GM21447 (cell line): ENCODE measurements around the gene VSIG10L.
A peak's percentile ranks its signal among the peaks of the same experiment; 100 is the strongest.

Experiments used
- ATAC-seq: cut with Tn5 transposase; IDR thresholded peaks from one replicate; pipeline ENCODE4 v1.9.1; 2021; ENCODE audit not compliant: unreplicated experiment

The VSIG10L gene

GRCh38 chr19:51341976-51342580 is at the start of gene VSIG10L:
Gene VSIG10L (minus strand): TSS chr19:51342139. CDS start chr19:51342124, 15 bp downstream.
- no peak for ATAC-seq

GRCh38 chr19:51391073-51391611 is 49.2 kb upstream of the VSIG10L start:
- ATAC-seq = no peak

- ATAC-seq = no peak
Measured at GRCh38 chr19:51389143-51389542, 47.2 kb upstream of the VSIG10L start.

GRCh38 chr19:51387924-51388389 is 46.0 kb upstream of the VSIG10L start, which contains the start of gene LIM2:
Gene LIM2 (minus strand): TSS chr19:51387974. CDS start chr19:51387443, 531 bp downstream.
- ATAC-seq = no peak

GRCh38 chr19:51386882-51387520 is 45.1 kb upstream of the VSIG10L start:
- no peak for ATAC-seq

GRCh38 chr19:51382004-51382403 is 40.1 kb upstream of the VSIG10L start:
- no peak for ATAC-seq

- ATAC-seq = no peak
Measured at GRCh38 chr19:51380379-51380778, 38.4 kb upstream of the VSIG10L start.

GRCh38 chr19:51377422-51377821 is 35.5 kb upstream of the VSIG10L start:
- no peak for ATAC-seq

GRCh38 chr19:51375504-51376221 is 33.7 kb upstream of the VSIG10L start:
- no peak for ATAC-seq

- ATAC-seq = peak; percentile 47
Measured at GRCh38 chr19:51372649-51373504, 30.9 kb upstream of the VSIG10L start, which contains the start of gene NKG7. Gene NKG7 (minus strand): TSS chr19:51372654. CDS start chr19:51372535, 119 bp downstream.

GRCh38 chr19:51372021-51372648 is 30.2 kb upstream of the VSIG10L start:
- ATAC-seq = no peak

- no peak for ATAC-seq
Measured at GRCh38 chr19:51371186-51371690, 29.3 kb upstream of the VSIG10L start.

GRCh38 chr19:51370230-51370629 is 28.3 kb upstream of the VSIG10L start:
- no peak for ATAC-seq

GRCh38 chr19:51368366-51369282 is 26.7 kb upstream of the VSIG10L start, which contains the start of gene CLDND2:
Gene CLDND2 (minus strand): TSS chr19:51369003. CDS start chr19:51368577, 426 bp downstream.
- no peak for ATAC-seq

GRCh38 chr19:51367565-51368365 is 25.8 kb upstream of the VSIG10L start:
- ATAC-seq = peak; percentile 74

GRCh38 chr19:51367255-51367564 is 25.3 kb upstream of the VSIG10L start:
- no peak for ATAC-seq

GRCh38 chr19:51366389-51367254 is 24.7 kb upstream of the VSIG10L start:
- ATAC-seq = peak; percentile 44
